CD4-positive, alpha-beta T cell treated with Interleukin-10 for 1 hour (primary cell): ENCODE results near the gene SOD1.

ENCODE experiments used
- DNase-seq: peaks from one replicate; pipeline ENCODE4 v3.0.0-alpha.2; 2020

SOD1 gene

GRCh38 chr21:31686272-31686915 is 26.9 kb downstream of the SOD1 start:
- no peak for DNase-seq

- DNase-seq, result no peak
Observed at GRCh38 chr21:31687108-31687507, 27.6 kb downstream of the SOD1 start.

- DNase-seq, result no peak
Observed at GRCh38 chr21:31688603-31689368, 29.3 kb downstream of the SOD1 start.

GRCh38 chr21:31693222-31693621 is 33.7 kb downstream of the SOD1 start:
- no peak for DNase-seq

GRCh38 chr21:31696424-31696823 is 36.9 kb downstream of the SOD1 start:
- DNase-seq, result no peak

- no peak for DNase-seq
Observed at GRCh38 chr21:31698461-31698860, 39.0 kb downstream of the SOD1 start.

GRCh38 chr21:31700040-31700439 is 40.5 kb downstream of the SOD1 start:
- DNase-seq, result no peak

- DNase-seq, result no peak
Observed at GRCh38 chr21:31706562-31706961, 47.1 kb downstream of the SOD1 start.

- DNase-seq, result no peak
Observed at GRCh38 chr21:31707499-31707898, 48.0 kb downstream of the SOD1 start.

- no peak for DNase-seq
Observed at GRCh38 chr21:31708541-31708940, 49.0 kb downstream of the SOD1 start.

- DNase-seq, result no peak
Observed at GRCh38 chr21:31710586-31710985, 51.1 kb downstream of the SOD1 start.

- DNase-seq, result no peak
Observed at GRCh38 chr21:31711326-31711725, 51.8 kb downstream of the SOD1 start.

GRCh38 chr21:31711745-31712285 is 52.3 kb downstream of the SOD1 start:
- DNase-seq, result no peak

- no peak for DNase-seq
Observed at GRCh38 chr21:31713115-31713514, 53.6 kb downstream of the SOD1 start.

GRCh38 chr21:31713973-31714740 is 54.7 kb downstream of the SOD1 start:
- no peak for DNase-seq

GRCh38 chr21:31714741-31715365 is 55.4 kb downstream of the SOD1 start:
- DNase-seq, result no peak

- DNase-seq, result no peak
Observed at GRCh38 chr21:31716106-31716505, 56.6 kb downstream of the SOD1 start.
